NCI-H446 treated with DMSO at 0.1 percent for 48 hours (cell line): ENCODE data around the gene ADAMTS14.

Experiments
- DNase-seq: peaks from one replicate; lab custom pipeline; 2025; lab: John Stamatoyannopoulos, UW

The ADAMTS14 gene

GRCh38 chr10:70729763-70730357, 57.6 kb downstream of the ADAMTS14 start:
- DNase-seq: peak; percentile 68

GRCh38 chr10:70730955-70731354, 58.6 kb downstream of the ADAMTS14 start:
- no peak for DNase-seq

- DNase-seq: no peak
Measured at GRCh38 chr10:70732569-70732968, 60.3 kb downstream of the ADAMTS14 start.

GRCh38 chr10:70733051-70733450, 60.7 kb downstream of the ADAMTS14 start:
- DNase-seq: no peak

GRCh38 chr10:70735161-70735560, 62.9 kb downstream of the ADAMTS14 start:
- DNase-seq: no peak

GRCh38 chr10:70736525-70736924, 64.2 kb downstream of the ADAMTS14 start:
- DNase-seq: no peak

- no peak for DNase-seq
Measured at GRCh38 chr10:70737250-70737649, 64.9 kb downstream of the ADAMTS14 start.

- no peak for DNase-seq
Measured at GRCh38 chr10:70738006-70738760, 65.9 kb downstream of the ADAMTS14 start.

GRCh38 chr10:70738761-70739121, 66.4 kb downstream of the ADAMTS14 start:
- no peak for DNase-seq

- DNase-seq: no peak
Measured at GRCh38 chr10:70740406-70741288, 68.3 kb downstream of the ADAMTS14 start.

- no peak for DNase-seq
Measured at GRCh38 chr10:70742537-70743429, 70.5 kb downstream of the ADAMTS14 start.

- DNase-seq: no peak
Measured at GRCh38 chr10:70743430-70743788, 71.1 kb downstream of the ADAMTS14 start.

- no peak for DNase-seq
Measured at GRCh38 chr10:70743879-70744278, 71.6 kb downstream of the ADAMTS14 start.

GRCh38 chr10:70744617-70745143, 72.4 kb downstream of the ADAMTS14 start:
- no peak for DNase-seq

- DNase-seq: no peak
Measured at GRCh38 chr10:70745555-70745954, 73.2 kb downstream of the ADAMTS14 start.

- no peak for DNase-seq
Measured at GRCh38 chr10:70747192-70747965, 75.1 kb downstream of the ADAMTS14 start.

GRCh38 chr10:70748305-70748704, 76.0 kb downstream of the ADAMTS14 start:
- no peak for DNase-seq

GRCh38 chr10:70748801-70749573, 76.7 kb downstream of the ADAMTS14 start:
- no peak for DNase-seq

GRCh38 chr10:70749756-70750155, 77.5 kb downstream of the ADAMTS14 start:
- no peak for DNase-seq

- DNase-seq: no peak
Measured at GRCh38 chr10:70750156-70750703, 77.9 kb downstream of the ADAMTS14 start.
